CD4-positive, alpha-beta T cell treated with Interleukin-6 at 100 ng/mL for 8 hours (primary cell): ENCODE data around the gene SLN.

Source experiments
- DNase-seq: peaks from one replicate; pipeline ENCODE4 v3.0.0-alpha.2; 2020; ENCODE audit warnings: mixed read lengths, low spot score

SLN gene

DNA sequence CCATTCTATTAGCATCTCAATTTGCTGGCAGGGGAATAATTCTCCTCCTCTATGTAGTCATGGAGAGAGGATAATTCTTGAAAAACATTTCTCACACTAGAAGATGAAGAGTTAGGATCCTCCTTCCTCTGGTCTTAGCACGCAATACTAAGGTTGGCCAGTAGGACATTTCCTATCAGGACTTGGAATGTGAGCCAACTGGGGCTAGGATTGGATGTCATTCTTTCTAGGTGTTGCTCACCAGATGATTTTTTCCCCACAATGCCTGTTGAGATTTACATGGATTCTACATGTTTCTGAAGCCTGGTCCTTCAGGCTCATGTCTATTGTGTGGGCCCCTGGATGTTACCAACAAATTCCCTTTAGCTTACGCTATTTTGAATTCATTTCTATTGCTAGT lies 28.0 kb downstream of the SLN start:
- no peak for DNase-seq

DNA sequence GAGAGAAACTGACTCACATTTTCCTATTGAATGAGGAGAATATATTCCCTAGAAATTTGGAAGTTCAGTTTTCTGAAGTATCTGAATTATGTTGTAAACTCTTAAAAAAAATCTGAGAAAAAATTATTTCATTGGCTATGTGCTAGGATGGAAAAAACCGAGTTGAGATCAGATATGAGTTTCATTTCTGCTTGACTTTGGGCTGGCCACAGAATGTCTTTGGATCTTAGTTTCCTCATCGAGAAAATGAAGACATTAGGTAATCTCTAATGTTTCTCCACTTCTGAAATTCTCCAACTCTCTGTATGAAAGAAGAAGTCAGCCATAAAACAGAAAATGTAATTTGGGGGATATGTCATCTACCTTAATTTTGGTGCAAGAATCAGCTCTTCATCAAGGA lies 28.8 kb downstream of the SLN start:
- no peak for DNase-seq

DNA sequence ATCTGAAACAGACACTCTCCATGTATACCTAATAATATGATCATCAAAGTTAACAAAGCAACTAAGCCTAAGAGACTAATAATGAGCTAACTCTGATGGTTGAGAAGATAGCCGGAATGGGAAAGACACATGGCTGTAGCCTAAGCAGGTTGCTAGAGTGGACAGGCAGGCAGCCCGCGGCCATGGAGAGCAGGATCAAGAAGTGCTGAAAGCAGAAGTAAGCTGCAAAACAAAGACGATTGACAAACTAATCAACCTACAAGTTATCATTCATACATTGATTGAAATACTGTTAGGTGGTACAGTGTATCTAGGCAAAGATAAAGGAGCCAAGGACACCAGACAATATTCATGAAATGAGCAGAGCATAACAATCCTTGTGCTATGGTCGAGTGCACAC lies 29.3 kb downstream of the SLN start:
- no peak for DNase-seq

DNA sequence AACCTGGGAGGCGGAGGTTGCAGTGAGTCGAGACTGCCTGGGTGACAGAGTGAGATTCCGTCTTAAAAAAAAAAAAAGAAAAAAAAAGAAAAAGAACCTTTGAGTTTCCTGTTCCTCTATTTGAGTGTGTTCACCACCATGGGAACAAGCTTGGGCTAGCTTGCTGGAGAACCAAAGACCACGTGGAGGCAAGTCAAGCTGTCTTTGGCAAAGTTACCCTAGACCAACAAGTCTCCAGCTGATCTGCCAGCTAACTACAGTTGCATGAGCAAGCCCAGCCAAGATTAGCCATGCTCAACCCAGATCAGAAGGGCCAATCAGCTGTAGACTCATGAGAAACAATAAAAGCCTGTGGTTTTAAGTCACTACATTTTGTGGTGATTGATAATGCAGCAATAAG lies 29.7 kb downstream of the SLN start:
- DNase-seq: no peak

DNA sequence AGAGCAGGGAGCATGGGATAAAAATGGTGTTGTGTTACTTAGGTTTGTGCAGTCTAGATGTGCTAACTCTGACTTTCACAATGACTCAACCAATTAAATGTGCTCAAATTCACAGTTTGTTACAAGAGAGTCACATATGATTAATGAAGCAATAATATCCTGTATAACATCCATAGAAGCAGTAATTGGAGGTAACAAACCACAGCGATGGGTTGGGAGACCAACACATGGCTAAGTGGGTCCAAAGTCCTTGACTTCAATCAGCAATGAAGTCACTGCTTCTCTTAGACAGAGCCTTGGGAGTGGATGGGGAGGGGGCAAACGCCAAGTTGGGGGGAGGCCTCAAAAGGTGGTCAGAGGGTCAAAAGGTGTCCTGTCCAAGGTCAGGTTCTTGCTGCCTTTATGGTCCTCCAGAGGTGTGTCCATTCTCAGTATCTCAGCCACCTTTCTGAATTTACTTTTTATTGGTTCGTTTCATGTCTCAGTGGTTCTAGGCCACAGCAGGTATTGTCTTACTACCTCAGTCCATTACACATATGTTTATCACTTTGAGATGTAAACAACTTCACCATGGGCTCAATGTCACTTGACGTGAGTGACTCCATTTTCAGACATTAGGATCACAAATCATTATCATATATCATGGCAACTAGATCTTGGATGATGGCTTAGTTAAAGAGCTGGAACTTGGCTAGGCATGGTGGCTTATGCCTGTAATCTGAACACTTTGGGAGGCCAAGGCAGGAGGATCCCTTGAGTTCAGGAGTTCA lies 32.4 kb downstream of the SLN start:
- DNase-seq: no peak

DNA sequence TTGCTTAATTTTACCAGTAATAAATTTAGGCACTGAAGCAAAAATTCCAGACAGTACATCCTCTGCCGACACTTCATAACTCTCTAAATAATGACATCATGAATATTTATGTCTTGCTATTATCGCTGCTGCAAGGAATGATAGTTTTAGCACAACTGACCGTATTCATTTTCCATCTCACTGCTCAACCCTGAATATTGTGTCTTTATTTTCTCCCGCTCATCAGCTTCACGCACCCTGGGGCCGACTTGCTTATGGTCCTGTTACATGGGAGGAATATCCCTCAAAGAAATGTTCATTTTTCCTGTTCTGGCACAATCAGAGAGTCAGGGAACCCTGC lies 33.3 kb downstream of the SLN start:
- DNase-seq: no peak

DNA sequence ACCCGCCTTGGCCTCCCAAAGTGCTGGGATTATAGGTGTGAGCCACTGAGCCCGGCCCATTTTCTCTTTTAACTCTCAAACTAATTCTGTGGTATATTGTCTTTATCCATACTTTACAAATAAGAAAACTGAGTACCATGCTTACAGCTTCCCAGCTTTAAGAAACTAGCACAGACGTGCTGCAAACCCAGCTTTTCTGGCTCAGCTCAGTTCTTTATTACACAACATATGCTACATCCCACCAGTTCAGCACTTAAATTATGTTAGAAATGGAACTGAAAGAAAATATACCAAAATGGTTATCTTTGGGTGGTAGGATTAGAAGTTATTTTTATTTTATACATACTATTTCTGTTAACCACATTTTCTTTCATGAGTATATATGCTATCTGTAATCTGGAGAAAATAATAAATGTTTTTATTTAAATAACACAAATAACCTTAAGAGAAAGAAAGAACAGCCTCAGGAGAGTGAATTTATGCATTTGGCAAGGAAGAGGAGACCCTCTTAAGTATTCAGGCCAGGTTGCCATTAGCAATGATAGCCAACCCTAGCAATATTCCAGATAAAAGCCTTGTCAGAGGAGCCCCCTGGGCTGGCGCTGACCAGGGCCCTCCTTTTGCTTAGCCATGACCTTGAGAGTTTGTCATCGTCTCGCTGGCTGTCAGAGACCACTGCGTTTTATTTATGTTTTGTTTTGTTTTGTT lies 33.8 kb downstream of the SLN start:
- DNase-seq: no peak

DNA sequence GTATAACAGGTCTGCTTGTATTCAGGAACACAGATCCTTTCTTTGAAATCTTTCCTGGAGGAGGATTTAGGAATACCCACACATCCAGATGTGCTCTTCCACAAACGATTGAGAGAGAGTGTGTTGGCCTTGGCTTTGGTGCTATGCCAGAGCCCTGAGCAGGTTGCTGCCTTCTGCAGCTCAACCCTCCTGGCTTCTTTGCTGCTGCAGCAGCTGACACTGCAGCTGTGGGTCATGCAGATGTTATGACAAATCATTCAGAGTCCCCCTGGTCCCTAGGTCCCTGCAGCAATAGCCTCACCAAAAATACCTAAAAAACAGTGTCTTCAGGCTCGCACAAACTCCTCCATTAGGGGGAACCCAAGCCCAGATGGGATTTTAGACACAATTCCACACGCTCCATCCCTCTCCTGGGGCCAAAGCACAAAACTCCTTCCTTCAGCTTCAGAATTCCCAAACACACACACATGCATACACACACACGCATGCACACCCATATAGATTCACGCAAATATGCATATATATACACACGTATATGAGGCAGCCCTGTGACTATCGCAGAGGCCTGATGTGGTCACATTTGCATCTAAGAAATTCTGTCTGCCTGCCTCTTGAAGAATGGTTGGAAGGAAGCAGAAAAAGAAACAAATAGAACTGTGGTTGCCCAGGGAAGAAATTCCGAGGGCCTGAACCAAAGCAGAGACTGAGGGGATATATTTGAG lies 35.4 kb downstream of the SLN start:
- no peak for DNase-seq

DNA sequence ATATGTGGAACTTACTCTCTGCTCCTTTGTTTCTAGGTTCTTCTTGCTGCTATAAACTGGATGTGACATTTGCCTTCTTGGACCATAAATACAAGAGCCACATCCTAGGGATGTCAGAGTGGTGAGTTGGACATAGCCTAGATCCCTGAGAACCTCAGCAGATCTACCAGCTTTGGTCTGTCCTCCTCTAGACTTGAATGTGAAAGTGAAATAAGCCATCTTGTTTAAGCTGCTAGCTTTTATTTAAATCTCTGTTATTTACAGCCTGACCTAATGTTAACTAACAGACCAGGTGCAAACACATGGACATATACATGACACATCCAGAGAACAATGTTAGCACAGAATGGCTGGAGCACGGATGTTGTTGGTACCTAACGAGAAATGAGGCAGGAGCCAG lies 36.0 kb downstream of the SLN start:
- no peak for DNase-seq

DNA sequence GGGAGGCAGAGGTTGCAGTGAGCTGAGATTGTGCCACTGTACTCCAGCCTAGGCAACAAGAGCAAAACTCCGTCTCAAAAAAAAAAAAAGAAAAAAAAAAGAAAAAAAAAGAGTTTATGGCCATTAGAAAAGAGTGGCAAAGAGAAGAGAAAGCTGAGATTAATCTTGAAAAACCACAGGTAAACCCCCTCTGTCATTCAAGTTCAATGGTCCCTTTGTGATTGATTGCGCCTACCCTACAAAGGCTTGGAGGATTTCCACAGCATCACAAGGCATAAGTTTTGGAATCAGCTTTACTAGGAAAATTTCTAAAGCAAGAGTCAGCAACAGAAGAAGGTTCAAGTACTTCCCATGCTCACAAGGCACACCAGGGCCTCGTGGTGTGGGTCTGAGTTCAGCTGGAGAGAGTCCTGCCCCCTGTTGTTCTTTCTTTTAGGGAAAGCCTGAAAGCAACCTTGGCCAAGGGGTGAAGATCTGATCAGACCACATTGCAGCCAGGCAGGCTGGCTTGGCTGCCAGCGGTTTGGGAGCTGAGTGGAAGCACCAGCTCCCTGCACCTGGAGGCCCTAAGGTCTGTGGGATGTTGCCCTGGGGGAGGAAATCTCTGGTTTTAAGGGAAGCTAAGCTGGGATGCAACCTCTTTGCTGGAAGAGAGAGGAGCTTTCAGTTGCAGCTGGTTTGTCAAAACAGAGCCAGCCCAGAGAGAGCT lies 41.8 kb downstream of the SLN start:
- no peak for DNase-seq

DNA sequence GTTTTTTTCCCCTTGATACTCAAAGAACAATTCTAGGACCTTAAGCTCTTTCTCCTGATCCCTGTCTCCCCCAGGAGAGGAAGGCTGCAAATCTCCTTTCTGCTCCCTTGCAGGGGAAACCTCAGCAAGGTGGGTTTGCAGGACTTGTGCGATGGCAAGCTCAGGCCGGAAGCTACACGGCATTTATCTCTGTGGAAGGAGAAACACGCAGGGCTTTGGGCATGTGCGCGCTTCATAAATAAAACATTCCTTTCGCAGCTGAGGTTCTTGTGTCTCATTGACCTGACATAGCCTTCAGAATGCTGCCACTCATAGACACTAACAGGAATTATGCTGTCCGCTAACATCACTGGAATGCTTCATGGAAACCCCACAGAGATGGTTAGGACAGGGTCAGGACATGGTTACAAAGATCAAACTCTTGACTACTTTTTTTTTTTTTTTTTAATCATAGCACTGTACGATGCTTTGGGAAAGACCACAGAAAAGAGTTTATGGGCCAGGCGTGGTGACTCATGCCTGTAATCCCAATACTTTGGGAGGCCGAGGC lies 42.6 kb downstream of the SLN start:
- no peak for DNase-seq

DNA sequence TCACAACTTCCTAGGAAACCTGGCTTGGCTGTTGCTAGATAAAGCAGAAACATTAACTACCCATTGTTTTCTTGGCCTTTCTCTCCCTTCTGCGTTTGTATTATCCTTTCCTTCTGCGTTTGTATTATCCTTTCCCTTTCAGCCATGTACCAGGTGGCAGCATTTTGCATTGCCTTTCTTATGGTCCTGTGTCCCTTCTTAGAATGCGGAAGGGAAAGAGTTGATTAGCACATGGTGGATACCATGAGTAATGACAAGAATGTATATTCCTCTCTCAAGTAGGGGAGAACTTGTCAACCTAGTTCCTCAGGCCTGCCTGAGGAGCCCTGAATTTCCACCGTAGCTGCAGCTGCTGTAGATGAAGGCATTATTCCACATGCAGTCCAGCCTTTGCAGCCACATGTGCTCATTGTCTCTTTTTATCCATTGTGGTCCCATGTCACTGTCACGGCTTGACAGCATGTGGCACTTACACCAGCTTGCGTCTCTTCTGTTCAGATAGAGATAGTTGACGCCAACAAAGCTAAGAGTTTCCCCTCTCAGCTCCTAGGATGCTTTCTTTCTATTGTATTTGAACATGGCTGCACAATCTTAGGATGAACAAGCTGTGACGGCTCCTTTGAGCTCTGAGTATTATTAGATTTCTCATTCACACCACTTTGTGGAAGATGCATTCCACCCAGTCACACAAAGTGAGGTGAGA lies 44.8 kb downstream of the SLN start:
- no peak for DNase-seq

DNA sequence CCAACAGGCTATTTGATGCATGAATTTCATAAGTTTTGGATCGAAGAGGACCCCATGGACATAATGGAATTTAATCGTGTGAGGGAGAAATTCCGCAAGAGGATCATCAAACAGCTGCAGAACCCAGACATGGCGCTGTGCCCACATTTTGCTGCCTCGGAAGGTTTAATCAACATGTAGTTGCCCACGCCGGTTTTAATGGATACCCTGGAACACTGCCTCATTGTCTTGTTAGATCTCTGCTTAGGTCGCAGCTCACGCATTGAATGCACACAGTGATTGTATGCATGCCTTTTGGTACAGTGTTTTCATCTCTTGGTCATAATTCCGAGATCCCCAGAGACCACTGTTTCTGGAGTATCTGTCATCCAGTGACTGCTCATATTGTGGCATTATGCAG lies 46.8 kb downstream of the SLN start:
- no peak for DNase-seq

DNA sequence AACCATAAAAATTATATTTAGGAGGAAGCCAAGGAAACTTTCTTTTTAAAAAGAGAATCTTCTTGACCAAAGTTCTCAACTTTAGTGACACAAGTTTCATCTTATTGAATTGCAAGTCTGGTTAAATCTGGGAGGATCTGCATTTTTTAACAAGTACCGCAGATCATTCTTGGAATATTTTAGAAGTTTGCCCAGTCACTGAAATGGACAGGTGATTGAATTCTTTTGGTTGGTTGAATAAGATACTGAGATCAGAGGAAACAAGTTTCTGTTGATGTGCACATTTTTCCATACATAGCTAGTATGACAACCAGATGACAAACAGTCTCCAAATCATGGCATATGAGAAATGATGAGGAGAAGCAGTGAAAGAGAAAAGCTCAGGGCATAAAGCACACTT lies 50.2 kb downstream of the SLN start:
- DNase-seq: no peak

DNA sequence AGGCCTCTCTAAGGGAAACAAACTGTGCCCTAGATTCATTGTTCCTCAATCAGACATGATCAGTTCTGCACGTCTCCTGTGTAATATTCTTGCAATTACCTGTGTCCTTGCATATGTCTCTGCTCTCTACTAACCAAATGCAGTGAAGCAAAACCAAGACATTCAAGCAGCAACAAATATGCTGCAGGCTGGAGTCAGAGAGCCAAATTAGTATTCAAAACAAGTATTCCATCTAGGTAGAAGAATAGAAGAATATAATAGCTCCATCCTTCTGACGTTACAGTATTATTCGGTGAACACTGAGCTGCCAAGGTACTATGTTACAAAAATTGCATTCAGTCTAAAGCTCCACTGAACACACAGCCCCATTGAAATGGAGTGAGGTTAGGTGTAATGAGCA lies 51.8 kb downstream of the SLN start:
- no peak for DNase-seq

DNA sequence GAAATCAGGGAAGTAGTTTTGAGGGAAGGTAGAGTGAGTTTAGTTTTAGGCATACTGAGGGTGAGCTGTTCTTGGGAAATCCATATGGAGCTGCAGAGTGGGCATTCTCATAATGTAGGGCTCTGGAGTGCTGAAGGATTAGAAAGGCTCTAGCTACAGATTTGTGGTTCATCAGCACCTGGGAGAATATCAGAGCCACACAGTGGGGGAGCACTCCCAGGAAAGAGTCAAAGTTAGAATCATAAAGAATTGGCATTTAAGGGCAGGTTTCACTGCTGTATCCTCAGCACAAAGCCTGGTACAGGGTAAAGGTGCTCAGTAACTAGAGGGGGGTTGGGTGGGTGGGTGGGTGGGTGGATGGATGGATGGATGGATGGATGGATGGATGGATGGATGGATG lies 52.5 kb downstream of the SLN start:
- DNase-seq: no peak
